Transverse colon (tissue), 3 donors: ENCODE data around the gene GALNT17.

Source experiments
- CTCF ChIP-seq, 5 experiments: fragments of 200-600 bp in 3 of 5; fragments of 450-650 bp in 2 of 5; sonication (generic) in 3 of 5; IDR thresholded peaks; 1 replicate in 2 of 5; 2 replicates in 3 of 5; pipeline ENCODE4 v1.5.1; 2016 to 2017; ENCODE audit warnings: antibody characterized with exemption in 5 of 5, inconsistent platforms in 3 of 5, mild to moderate bottlenecking in 2 of 5, moderate library complexity in 1 of 5
- POLR2A ChIP-seq: fragments of 450-650 bp; IDR thresholded peaks from one replicate; pipeline ENCODE4 v1.6.1; 2016; ENCODE audit warnings: antibody characterized with exemption, mild to moderate bottlenecking, moderate library complexity

DNA sequence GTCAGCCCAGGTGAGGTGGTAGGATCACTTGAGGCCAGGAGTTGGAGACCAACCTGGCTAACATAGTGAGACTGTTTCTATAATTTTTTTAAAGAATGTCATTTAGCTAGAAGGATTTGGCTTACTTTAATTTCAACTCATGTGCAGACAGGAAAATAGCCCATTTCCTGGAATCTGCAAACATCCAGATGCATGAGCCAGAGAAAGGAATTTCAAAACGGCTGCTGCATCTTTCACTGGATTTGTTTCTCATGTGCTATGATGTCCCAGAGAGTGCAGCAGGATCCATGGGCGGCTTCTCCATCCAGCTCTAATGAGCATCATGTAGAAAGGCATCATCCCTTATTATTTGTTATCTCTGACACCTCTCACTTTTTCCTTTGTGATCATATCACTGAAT, 149.3 kb downstream of the GALNT17 start:
- TF ChIP-seq POLR2A: no peak
- TF ChIP-seq CTCF (IDR thresholded peaks at IDR 0.05): no peak
